ENCODE data around the gene MRPS18B. TPM values are rescaled to one million over a fixed set of nuclear protein-coding genes. Genes with fewer than 3 reads are reported as not detected.

Gene MRPS18B
- total and polyA plus RNA-seq, 2 of the 4 experiments (the other 2 are of a cell fraction): 51.2 to 82.3 TPM

- no TSS peak for BruUV-seq (replicated peaks)
- dilution Hi-C loops (cut with HindIII; ENCODE audit: low sequenced_read_pairs, unreplicated experiment) (no loop called here), intact Hi-C loops (cut with micrococcal nuclease) (no loop called here), in situ Hi-C loops (cut with MboI; ENCODE audit: low sequenced_read_pairs) (no loop called here)
- Histone ChIP-seq H3K14ac (replicated peaks; ENCODE audit: low read depth, low read length) (peak overlapping the region; percentile 93), H3K18ac (ENCODE audit: low read depth, low read length) (no peak overlapping the region; the same call in 1 of the 2 replicates), H2AK9ac (replicated peaks; ENCODE audit: low read depth, low read length, poor library complexity) (peak overlapping the region; percentile 51), H4K91ac (ENCODE audit: insufficient read depth, low read depth, low read length) (peak overlapping the region; percentile 60; the same call in 1 of the 2 replicates), H3K4ac (ENCODE audit: low read depth, low read length) (peak overlapping the region; percentile 71), H3K9ac (ENCODE audit: low read depth, low read length) (peak overlapping the region; percentile 76), H4K20me1 (ENCODE audit: insufficient read depth, low read length) (peaks cover 55% of the 10 kb centered on the region), H2BK5ac (ENCODE audit: low read depth, low read length, poor library complexity, severe bottlenecking) (peak overlapping the region; percentile 21), H3K9me3 (ENCODE audit: control insufficient read depth, insufficient read depth, low read length) (no peaks in the 10 kb centered on the region), H3K4me2 (ENCODE audit: low read depth, low read length) (peak overlapping the region; percentile 89), H3K56ac (ENCODE audit: extremely low read depth, insufficient read depth, low read length) (peak overlapping the region; percentile 69; the same call in 1 of the 2 replicates), H2AK5ac (ENCODE audit: low read depth, low read length) (peak overlapping the region; percentile 33), H4K8ac (ENCODE audit: low read depth in 2 of 2, low read length in 2 of 2) (peak overlapping the region in 1 of 2 experiments; percentile 55; a peak in 2 of 4 replicates), H3K27me3 (ENCODE audit: control insufficient read depth, insufficient read depth, low read length) (no peaks in the 10 kb centered on the region), H3K36me3 (ENCODE audit: control insufficient read depth, insufficient read depth, low read length) (peaks cover 21% of the 10 kb centered on the region), H3K9me1 (ENCODE audit: insufficient read depth, low read length) (peaks cover 10% of the 10 kb centered on the region), H3K23ac (ENCODE audit: low read depth, low read length) (peak overlapping the region; percentile 61), H3K79me1 (ENCODE audit: low read depth in 1 of 2, low read length in 2 of 2) (peaks cover 41 to 66% of the 10 kb centered on the region in 2 experiments), H2BK120ac (ENCODE audit: low read depth, low read length) (no peak overlapping the region), H2BK20ac (ENCODE audit: low read depth, low read length) (no peak overlapping the region), H3K27ac (ENCODE audit: insufficient read depth, low read length) (peak overlapping the region; percentile 50; the same call in 1 of the 2 replicates), H3K4me3 (ENCODE audit: insufficient read depth, low read depth, low read length) (peak overlapping the region; percentile 26; the same call in 1 of the 2 replicates), H4K5ac (ENCODE audit: low read depth, low read length) (peak overlapping the region; percentile 16), H3K4me1 (ENCODE audit: control insufficient read depth, insufficient read depth, low read length) (peaks cover 8% of the 10 kb centered on the region), H2AFZ (replicated peaks; ENCODE audit: low read length, poor library complexity) (no peak overlapping the region), H2BK15ac (ENCODE audit: low read depth, low read length) (no peak overlapping the region)
- DNase-seq (no peak), ATAC-seq (ENCODE audit: low read depth) (no peak)
- POLR2A ChIA-PET (ENCODE audit: unreplicated experiment): interaction anchor here (0.6 to 2.2 kb wide), 11 partner anchors 9 to 1465 kb away, joined by 3 to 23 read pairs (median 5); no protein-coding TSS in a partner anchor
- WGBS, 2 experiments (ENCODE audit: extremely low coverage in 2 of 2, insufficient read length in 1 of 2): no CpG with 5 or more reads among the region's 8 CpGs
- TF ChIP-seq CHD1 (IDR thresholded peaks at IDR 0.05; ENCODE audit: low read depth, low read length): no peak
- TF ChIP-seq POLR2A (IDR thresholded peaks at IDR 0.05; ENCODE audit: low read depth, low read length): no peak
- TF ChIP-seq RCOR1 (IDR thresholded peaks at IDR 0.05; ENCODE audit: insufficient replicate concordance, low read length): no peak
- TF ChIP-seq MAZ (IDR thresholded peaks at IDR 0.05; ENCODE audit: borderline replicate concordance, low read depth, low read length): no peak
- no peak for TF ChIP-seq FOS (IDR thresholded peaks at IDR 0.05; ENCODE audit: low read depth, low read length)
- no peak for TF ChIP-seq RAD21 (IDR thresholded peaks at IDR 0.05; ENCODE audit: low read length)
- no peak for TF ChIP-seq CEBPB (IDR thresholded peaks at IDR 0.05; ENCODE audit: low read depth, low read length)
- TF ChIP-seq MXI1 (IDR thresholded peaks at IDR 0.05; ENCODE audit: borderline replicate concordance, low read depth, low read length): no peak
- no peak for TF ChIP-seq NFE2L2 (IDR thresholded peaks at IDR 0.05; ENCODE audit: low read depth, low read length)
- TF ChIP-seq ELK1 (IDR thresholded peaks at IDR 0.05; ENCODE audit: borderline replicate concordance, low read depth, low read length): no peak
- no peak for TF ChIP-seq CTCF (conservative IDR thresholded peaks at IDR 0.05; ENCODE audit: low read depth, low read length)
- no peak for TF ChIP-seq MAFK (IDR thresholded peaks at IDR 0.05; ENCODE audit: low read depth, low read length)
- TF ChIP-seq RFX5 (IDR thresholded peaks at IDR 0.05; ENCODE audit: low read depth, low read length): no peak
- CTCF ChIA-PET: interaction anchor here (0.7 kb wide), 1 partner anchor 472 kb away, joined by 5 read pairs; no protein-coding TSS in a partner anchor
Observed at GRCh38 chr6:30614044-30614842, 3.4 kb upstream of the MRPS18B start.

All from IMR-90 (cell line).